ENCODE data around the gene MICB.

MICB gene

DNA sequence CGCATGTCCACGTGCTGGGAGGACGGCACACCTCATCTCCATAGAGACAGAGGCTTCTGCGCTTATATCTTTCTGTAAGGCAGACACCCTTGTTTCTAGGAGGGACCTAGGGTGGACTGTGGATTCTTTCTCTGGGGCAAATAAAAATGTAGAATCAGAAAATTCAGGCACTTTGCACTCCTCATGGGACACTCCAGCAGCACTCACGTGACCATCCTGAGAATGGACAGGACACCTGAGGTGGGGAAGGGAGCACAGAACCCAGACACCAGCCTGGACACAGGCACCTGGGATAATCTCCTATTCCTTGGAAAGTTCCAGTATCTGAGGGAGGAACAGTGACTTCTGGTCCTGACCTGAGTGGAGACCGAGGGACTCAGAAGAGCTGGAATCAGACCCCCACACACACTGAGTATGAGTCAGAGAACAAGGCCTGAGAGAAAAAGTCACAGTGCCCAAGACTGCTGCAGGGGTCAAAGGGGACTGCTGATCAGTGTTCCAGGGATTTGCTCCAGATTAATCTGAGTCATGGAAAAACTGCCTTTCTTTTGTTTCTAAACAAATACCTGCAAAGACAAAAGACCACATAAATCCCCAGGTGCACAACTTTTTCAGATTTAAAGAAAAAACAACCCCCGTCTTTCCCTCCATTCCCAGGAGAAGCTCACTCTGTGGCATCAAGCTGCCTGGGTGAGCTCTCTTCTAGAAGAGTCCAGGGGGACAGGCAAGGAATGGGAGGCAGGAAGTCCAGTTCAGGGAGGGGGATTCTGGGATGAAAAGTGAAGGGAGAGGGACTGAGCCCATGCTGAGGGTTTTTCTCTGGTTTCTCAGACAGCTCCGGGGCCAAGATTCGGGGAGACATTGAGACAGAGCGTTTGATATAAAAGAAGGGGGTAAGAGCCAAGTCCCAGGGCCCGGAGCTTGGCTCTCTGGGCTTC, 35.6 kb upstream of the MICB start:
- in situ Hi-C loops (cut with HindIII; ENCODE audit: low sequenced_read_pairs): no loop called here
- peak overlapping the region; percentile 5 for H3K4me3 ChIP-seq (ENCODE audit: low read depth, low read length)
- TF ChIP-seq, protein P1, sequence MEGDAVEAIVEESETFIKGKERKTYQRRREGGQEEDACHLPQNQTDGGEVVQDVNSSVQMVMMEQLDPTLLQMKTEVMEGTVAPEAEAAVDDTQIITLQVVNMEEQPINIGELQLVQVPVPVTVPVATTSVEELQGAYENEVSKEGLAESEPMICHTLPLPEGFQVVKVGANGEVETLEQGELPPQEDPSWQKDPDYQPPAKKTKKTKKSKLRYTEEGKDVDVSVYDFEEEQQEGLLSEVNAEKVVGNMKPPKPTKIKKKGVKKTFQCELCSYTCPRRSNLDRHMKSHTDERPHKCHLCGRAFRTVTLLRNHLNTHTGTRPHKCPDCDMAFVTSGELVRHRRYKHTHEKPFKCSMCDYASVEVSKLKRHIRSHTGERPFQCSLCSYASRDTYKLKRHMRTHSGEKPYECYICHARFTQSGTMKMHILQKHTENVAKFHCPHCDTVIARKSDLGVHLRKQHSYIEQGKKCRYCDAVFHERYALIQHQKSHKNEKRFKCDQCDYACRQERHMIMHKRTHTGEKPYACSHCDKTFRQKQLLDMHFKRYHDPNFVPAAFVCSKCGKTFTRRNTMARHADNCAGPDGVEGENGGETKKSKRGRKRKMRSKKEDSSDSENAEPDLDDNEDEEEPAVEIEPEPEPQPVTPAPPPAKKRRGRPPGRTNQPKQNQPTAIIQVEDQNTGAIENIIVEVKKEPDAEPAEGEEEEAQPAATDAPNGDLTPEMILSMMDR (IDR thresholded peaks at IDR 0.05; ENCODE audit: low read depth, low read length, missing control alignments): no peak
- DNase-seq (ENCODE audit: low read depth): no peak

GRCh38 chr6:31462964-31463870, 34.7 kb upstream of the MICB start:
- TF ChIP-seq, protein P1 (IDR thresholded peaks at IDR 0.05; ENCODE audit: low read depth, low read length, missing control alignments): no peak
- H3K4me3 ChIP-seq (ENCODE audit: low read depth, low read length): peak overlapping the region; percentile 15

DNA sequence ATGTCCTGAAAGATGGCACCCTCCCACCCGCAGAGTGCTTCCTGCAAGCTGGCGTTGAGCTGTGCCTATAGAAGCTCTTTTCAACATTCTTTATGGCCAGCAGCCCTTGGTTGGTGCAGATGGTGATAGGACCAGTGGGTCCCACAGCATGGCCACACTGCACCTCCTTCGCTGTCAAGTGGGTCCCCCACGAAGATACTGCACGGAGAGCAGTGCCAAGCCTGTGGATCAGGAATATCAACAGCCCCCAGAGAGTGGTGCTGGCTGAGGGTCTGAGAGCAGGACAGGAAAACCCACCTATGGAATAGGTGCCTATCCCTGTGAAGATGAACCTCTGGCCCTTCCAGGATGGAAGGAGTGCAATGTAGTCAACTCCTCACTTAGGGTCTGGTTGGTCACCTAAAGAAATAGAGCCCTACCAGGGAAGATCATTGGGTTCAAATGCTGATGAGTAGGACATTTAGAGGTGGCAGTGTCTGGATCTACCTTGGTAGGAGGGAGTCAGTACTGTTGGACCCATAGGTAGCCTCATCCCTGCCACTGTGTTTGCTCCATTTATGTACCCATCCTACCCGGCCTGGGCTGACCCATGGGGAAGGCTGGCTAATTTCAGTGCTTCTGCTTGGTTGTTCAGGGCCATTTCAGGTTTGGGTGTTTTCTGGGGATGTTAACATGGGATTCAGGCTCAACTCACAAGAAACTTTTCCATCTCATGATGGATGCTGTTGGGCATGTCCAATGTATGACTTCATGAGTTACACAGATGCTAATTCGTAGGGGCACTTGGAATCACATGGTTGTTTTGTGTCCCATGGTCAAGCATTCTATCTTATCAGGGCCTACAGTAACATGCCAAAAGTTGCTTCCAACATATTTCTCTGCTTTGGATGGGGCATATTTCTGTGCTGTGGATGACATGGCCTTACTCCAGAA, 33.4 kb upstream of the MICB start:
- H3K4me3 ChIP-seq (ENCODE audit: low read depth, low read length): no peak overlapping the region
- in situ Hi-C loops (cut with HindIII; ENCODE audit: low sequenced_read_pairs): no loop called here
- no peak for DNase-seq (ENCODE audit: low read depth)
- TF ChIP-seq, protein P1 (IDR thresholded peaks at IDR 0.05; ENCODE audit: low read depth, low read length, missing control alignments): no peak

More at GRCh38 chr6:31462964-31463870, 34.7 kb upstream of the MICB start:
- in situ Hi-C loops (cut with HindIII; ENCODE audit: low sequenced_read_pairs): no loop called here
- DNase-seq (ENCODE audit: low read depth): peak; percentile 58

GRCh38 chr6:31465185-31465536, 32.8 kb upstream of the MICB start:
- no peak overlapping the region for H3K4me3 ChIP-seq (ENCODE audit: low read depth, low read length)
- DNase-seq (ENCODE audit: low read depth): no peak
- in situ Hi-C loops (cut with HindIII; ENCODE audit: low sequenced_read_pairs): no loop called here
- TF ChIP-seq, protein P1 (IDR thresholded peaks at IDR 0.05; ENCODE audit: low read depth, low read length, missing control alignments): no peak

DNA sequence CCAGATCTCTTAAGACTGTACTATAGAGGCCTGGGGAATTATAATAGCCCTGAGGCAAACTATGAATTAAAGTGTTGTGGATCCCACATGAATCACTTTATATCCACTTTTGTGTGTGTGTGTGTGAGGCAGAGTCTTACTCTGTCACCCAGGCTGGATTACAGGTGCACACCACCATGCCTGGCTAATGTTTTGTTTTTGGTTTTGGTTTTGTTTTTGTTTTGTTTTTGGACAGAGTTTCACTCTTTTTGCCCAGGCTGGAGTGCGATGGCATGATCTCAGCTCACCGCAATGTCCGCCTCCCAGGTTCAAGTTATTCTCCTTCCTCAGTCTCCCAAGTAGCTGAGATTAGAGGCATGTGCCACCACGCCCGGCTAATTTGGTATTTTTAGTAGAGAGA, 32.2 kb upstream of the MICB start:
- in situ Hi-C loops (cut with HindIII; ENCODE audit: low sequenced_read_pairs): no loop called here
- no peak overlapping the region for H3K4me3 ChIP-seq (ENCODE audit: low read depth, low read length)
- DNase-seq (ENCODE audit: low read depth): no peak
- TF ChIP-seq, protein P1 (IDR thresholded peaks at IDR 0.05; ENCODE audit: low read depth, low read length, missing control alignments): no peak
